IMR-90 (cell line): ENCODE results near the gene B4GALT5. TPM values are rescaled to one million over a fixed set of nuclear protein-coding genes. Genes with fewer than 3 reads are reported as not detected.

Experiments used
- ATAC-seq: fragments of 200-7000 bp; cut with Tn5 transposase; 2 replicates; pipeline ENCODE4 v1.9.1; 2020; ENCODE audit warnings: low read depth, mild to moderate bottlenecking, moderate library complexity
- BruUV-seq: library from RNA; stranded (reverse); fragments of 400-500 nt; replicated peaks from 2 replicates; lab custom pipeline; 2021; lab: Mats Ljungman, UMichigan
- CTCF ChIA-PET: fragments of 300-600 bp; formaldehyde crosslinking; extraction: SDS; loops from one replicate; lab custom pipeline; 2021; ENCODE audit warnings: antibody characterized with exemption; lab: Yijun Ruan, JAX
- POLR2A ChIA-PET: fragments of 300-600 bp; sonication (Branson Sonifier 250); formaldehyde crosslinking; loops from one replicate; lab custom pipeline; 2022; ENCODE audit warnings: antibody characterized with exemption; ENCODE audit not compliant: unreplicated experiment; lab: Charles Lee
- DNase-seq: peaks from one replicate; pipeline ENCODE4 v3.0.0; 2013
- H2AFZ ChIP-seq: replicated peaks from 2 replicates; pipeline ENCODE3; 2013; ENCODE audit warnings: low read length, mild to moderate bottlenecking; ENCODE audit not compliant: poor library complexity
- H2AK5ac ChIP-seq: 2 replicates; pipeline ENCODE4 v1.6.1; 2013; ENCODE audit warnings: low read depth, low read length, inconsistent platforms
- H2AK9ac ChIP-seq: replicated peaks from 2 replicates; pipeline ENCODE3; 2013; ENCODE audit warnings: mild to moderate bottlenecking, low read depth, low read length, moderate library complexity; ENCODE audit not compliant: poor library complexity
- H2BK120ac ChIP-seq: 2 replicates; pipeline ENCODE4 v1.6.1; 2013; ENCODE audit warnings: low read depth, low read length, inconsistent platforms
- H2BK15ac ChIP-seq: 3 replicates; pipeline ENCODE4 v1.6.1; 2013; ENCODE audit warnings: low read depth, low read length, inconsistent platforms
- H2BK20ac ChIP-seq: 2 replicates; pipeline ENCODE4 v1.6.1; 2013; ENCODE audit warnings: low read depth, mild to moderate bottlenecking, inconsistent platforms, low read length, moderate library complexity
- H2BK5ac ChIP-seq: 2 replicates; pipeline ENCODE4 v1.6.1; 2013; ENCODE audit warnings: mild to moderate bottlenecking, low read depth, low read length, inconsistent platforms; ENCODE audit not compliant: poor library complexity, severe bottlenecking
- H3K14ac ChIP-seq: replicated peaks from 2 replicates; pipeline ENCODE4 v1.6.1; 2013; ENCODE audit warnings: low read depth, low read length, inconsistent platforms
- H3K18ac ChIP-seq: 2 replicates; pipeline ENCODE4 v1.6.1; 2013; ENCODE audit warnings: low read depth, low read length, control low read depth
- H3K23ac ChIP-seq: 2 replicates; pipeline ENCODE4 v1.6.1; 2013; ENCODE audit warnings: low read depth, low read length, inconsistent platforms
- H3K27ac ChIP-seq: 2 replicates; pipeline ENCODE4 v1.5.1; 2013; ENCODE audit warnings: mild to moderate bottlenecking, control low read depth, low read length; ENCODE audit not compliant: insufficient read depth
- H3K27me3 ChIP-seq: 2 replicates; pipeline ENCODE4 v1.6.1; 2013; ENCODE audit warnings: low read length; ENCODE audit not compliant: control insufficient read depth, insufficient read depth
- H3K36me3 ChIP-seq: 2 replicates; pipeline ENCODE4 v1.6.1; 2013; ENCODE audit warnings: low read length, mixed read lengths; ENCODE audit not compliant: control insufficient read depth, insufficient read depth
- H3K4ac ChIP-seq: 2 replicates; pipeline ENCODE4 v1.6.1; 2013; ENCODE audit warnings: low read depth, low read length, inconsistent platforms
- H3K4me1 ChIP-seq: 2 replicates; pipeline ENCODE4 v1.6.1; 2013; ENCODE audit warnings: low read length, mixed read lengths; ENCODE audit not compliant: control insufficient read depth, insufficient read depth
- H3K4me2 ChIP-seq: 2 replicates; pipeline ENCODE4 v1.6.1; 2013; ENCODE audit warnings: low read depth, mild to moderate bottlenecking, control low read depth, low read length, moderate library complexity
- H3K4me3 ChIP-seq: 2 replicates; pipeline ENCODE4 v1.5.1; 2013; ENCODE audit warnings: low read depth, mild to moderate bottlenecking, control low read depth, low read length, moderate library complexity; ENCODE audit not compliant: insufficient read depth
- H3K56ac ChIP-seq: 2 replicates; pipeline ENCODE4 v1.6.1; 2013; ENCODE audit warnings: low read length, inconsistent platforms; ENCODE audit not compliant: insufficient read depth; ENCODE audit errors: extremely low read depth
- H3K79me1 ChIP-seq, 2 experiments: 2 replicates each; pipeline ENCODE4 v1.6.1; 2013; ENCODE audit warnings: low read length in 2 of 2, inconsistent platforms in 1 of 2, low read depth in 1 of 2
- H3K9ac ChIP-seq: 2 replicates; pipeline ENCODE4 v1.6.1; 2013; ENCODE audit warnings: low read depth, low read length, control low read depth
- H3K9me1 ChIP-seq: 2 replicates; pipeline ENCODE4 v1.6.1; 2013; ENCODE audit warnings: low read length, inconsistent platforms; ENCODE audit not compliant: insufficient read depth
- H3K9me3 ChIP-seq: 2 replicates; pipeline ENCODE4 v1.6.1; 2013; ENCODE audit warnings: low read length; ENCODE audit not compliant: control insufficient read depth, insufficient read depth
- H4K20me1 ChIP-seq: 2 replicates; pipeline ENCODE4 v1.6.1; 2013; ENCODE audit warnings: low read length, inconsistent platforms; ENCODE audit not compliant: insufficient read depth
- H4K5ac ChIP-seq: 2 replicates; pipeline ENCODE4 v1.6.1; 2013; ENCODE audit warnings: mild to moderate bottlenecking, low read depth, low read length, control low read depth
- H4K8ac ChIP-seq, 2 experiments: 2 replicates each; pipeline ENCODE4 v1.6.1; 2013; ENCODE audit warnings: low read depth in 2 of 2, low read length in 2 of 2, control low read depth in 1 of 2, inconsistent platforms in 1 of 2
- H4K91ac ChIP-seq: 2 replicates; pipeline ENCODE4 v1.6.1; 2013; ENCODE audit warnings: low read depth, low read length, inconsistent platforms; ENCODE audit not compliant: insufficient read depth
- RCOR1 ChIP-seq: IDR thresholded peaks from 2 replicates; pipeline ENCODE4 v1.6.1; 2012; ENCODE audit warnings: mild to moderate bottlenecking, low read length, improper control_type of control experiment; ENCODE audit not compliant: insufficient replicate concordance
- WGBS, 2 experiments: methylation state at CpG; one replicate each; pipeline versions ENCODE4 v1.1.5 to v1.1.7; 2013; ENCODE audit warnings: missing lambda C conversion rate in 2 of 2; ENCODE audit not compliant: insufficient read length in 1 of 2; ENCODE audit errors: extremely low coverage in 2 of 2; 5-methylcytosine and 5-hydroxymethylcytosine counted together
- dilution Hi-C: fragments of 300-500 bp; cut with HindIII; formaldehyde crosslinking; loops from one replicate; pipeline ENCODE4 v1.14.3; 2018; ENCODE audit warnings: low sequenced_read_pairs; ENCODE audit not compliant: unreplicated experiment
- in situ Hi-C: fragments of 300-500 bp; cut with MboI; formaldehyde crosslinking; loops from 3 replicates; pipeline ENCODE4 v1.14.3; 2019; ENCODE audit warnings: low sequenced_read_pairs, inconsistent platforms, mixed read lengths
- intact Hi-C: fragments of 100-400 bp; cut with micrococcal nuclease; formaldehyde crosslinking; loops from 2 replicates; pipeline ENCODE4 v1.10.0; 2022
- polyA plus RNA-seq, 3 experiments: library from polyadenylated mRNA; depleted of rRNA; stranded (reverse); fragments of >200 nt; gene quantifications; 2 replicates each; pipeline ENCODE4 v1.2.3, GENCODE V29; 2012; ENCODE audit warnings: low replicate concordance in 1 of 3
- total RNA-seq: library from RNA; depleted of rRNA; stranded (reverse); fragments of >200 nt; gene quantifications from 2 replicates; pipeline ENCODE4 v1.2.3, GENCODE V29; 2012

The B4GALT5 gene
- total and polyA plus RNA-seq, 2 of the 4 experiments (the other 2 are of a cell fraction): 11.3 to 20.4 TPM

- dilution Hi-C loops (no loop called here), intact Hi-C loops (no loop called here), in situ Hi-C loops (no loop called here)
- H3K14ac ChIP-seq: no peak overlapping the region
- H3K36me3 ChIP-seq: no peaks in the 10 kb centered on the region
- H2BK5ac ChIP-seq: no peak overlapping the region
- H3K4me3 ChIP-seq: no peak overlapping the region
- CTCF ChIA-PET: no interaction called here
- no peak overlapping the region for H3K4ac ChIP-seq
- TF ChIP-seq RCOR1: no peak
- H3K27me3 ChIP-seq: no peaks in the 10 kb centered on the region; the same call in 1 of the 2 replicates
- no peak overlapping the region for H3K9ac ChIP-seq
- H2AK9ac ChIP-seq: no peak overlapping the region
- H3K4me1 ChIP-seq: peaks cover 2% of the 10 kb centered on the region; the same call in 1 of the 2 replicates
- POLR2A ChIA-PET: no interaction called here
- DNase-seq: no peak
- WGBS, 2 experiments: no CpG with 5 or more reads among the region's 3 CpGs
- no peak overlapping the region for H4K91ac ChIP-seq
- no peak overlapping the region for H3K27ac ChIP-seq
- H2BK15ac ChIP-seq: no peak overlapping the region
- H2BK120ac ChIP-seq: no peak overlapping the region
- H4K20me1 ChIP-seq: no peaks in the 10 kb centered on the region
- no peak overlapping the region for H3K4me2 ChIP-seq
- H4K8ac ChIP-seq: no peak overlapping the region
- H3K79me1 ChIP-seq: no peaks in the 10 kb centered on the region
- no peak for ATAC-seq
- no peak overlapping the region for H3K56ac ChIP-seq
- H3K9me1 ChIP-seq: no peaks in the 10 kb centered on the region
- no peak overlapping the region for H2BK20ac ChIP-seq
- no peak overlapping the region for H2AFZ ChIP-seq
- H2AK5ac ChIP-seq: no peak overlapping the region
- peaks cover 3% of the 10 kb centered on the region; the same call in 1 of the 2 replicates for H3K9me3 ChIP-seq
- H3K18ac ChIP-seq: no peak overlapping the region
- H4K5ac ChIP-seq: no peak overlapping the region
- H3K23ac ChIP-seq: no peak overlapping the region
- BruUV-seq: no TSS peak
These were observed 14.5 kb upstream of the B4GALT5 start for GRCh38 chr20:49727894-49728885.
